A549 (cell line): ENCODE measurements around the gene TDRD3.

Source experiments
- BHLHE40 ChIP-seq: IDR thresholded peaks from 2 replicates; pipeline ENCODE4 v1.6.1; 2012; ENCODE audit warnings: low read depth, low read length, inconsistent platforms
- CHD2 ChIP-seq: fragments of 150-350 bp; IDR thresholded peaks from 2 replicates; pipeline ENCODE4 v1.6.1; 2014; ENCODE audit warnings: low read length; ENCODE audit not compliant: partially characterized antibody
- CTCF ChIP-seq: fragments of >200 bp; sonication (Bioruptor Twin); formaldehyde crosslinking; IDR thresholded peaks from 3 replicates; pipeline ENCODE4 v1.5.1; 2016
- HDAC2 ChIP-seq: fragments of 200-600 bp; sonication (generic); IDR thresholded peaks from 2 replicates; pipeline ENCODE4 v1.6.1; 2016
- JUN ChIP-seq, 2 experiments: fragments of >200 bp; sonication (Bioruptor Twin); formaldehyde crosslinking; IDR thresholded peaks; 2 replicates in 1 of 2; 3 replicates in 1 of 2; pipeline ENCODE4 v1.6.1; 2016 to 2017
- JUNB ChIP-seq: fragments of >200 bp; sonication (Bioruptor Twin); formaldehyde crosslinking; IDR thresholded peaks from 2 replicates; pipeline ENCODE4 v1.6.1; 2016
- NR3C1 ChIP-seq: fragments of >200 bp; sonication (Bioruptor Twin); formaldehyde crosslinking; IDR thresholded peaks from 3 replicates; pipeline ENCODE4 v1.6.1; 2017
- POLR2A ChIP-seq: IDR thresholded peaks from 2 replicates; pipeline ENCODE4 v1.6.1; 2012; ENCODE audit warnings: mild to moderate bottlenecking, low read length
- POLR2AphosphoS2 ChIP-seq: conservative IDR thresholded peaks from 2 replicates; pipeline ENCODE4 v1.6.1; 2012; ENCODE audit warnings: low read length, improper control_type of control experiment, inconsistent platforms
- RAD21 ChIP-seq, 2 experiments: fragments of >200 bp in 1 of 2; sonication (Bioruptor Twin) in 1 of 2; formaldehyde crosslinking in 1 of 2; IDR thresholded peaks in 1 of 2; conservative IDR thresholded peaks in 1 of 2; 2 replicates in 1 of 2; 3 replicates in 1 of 2; pipeline ENCODE4 v1.6.1; 2012 to 2018; ENCODE audit warnings: inconsistent platforms in 1 of 2
- RCOR1 ChIP-seq: fragments of 150-350 bp; IDR thresholded peaks from 2 replicates; pipeline ENCODE4 v1.6.1; 2014; ENCODE audit warnings: antibody characterized with exemption, low read length, low read depth
- REST ChIP-seq: fragments of 200-600 bp; sonication (generic); IDR thresholded peaks from 2 replicates; pipeline ENCODE4 v1.6.1; 2016; ENCODE audit warnings: antibody characterized with exemption, mild to moderate bottlenecking, moderate library complexity
- RFX5 ChIP-seq: fragments of 450-650 bp; IDR thresholded peaks from 2 replicates; pipeline ENCODE4 v1.7.1; 2014; ENCODE audit warnings: antibody characterized with exemption, mild to moderate bottlenecking, moderate library complexity
- SMC3 ChIP-seq: fragments of >200 bp; sonication (Bioruptor Twin); formaldehyde crosslinking; IDR thresholded peaks from 3 replicates; pipeline ENCODE4 v1.6.1; 2018; ENCODE audit warnings: inconsistent platforms

GRCh38 chr13:60347690-60348089, 49.3 kb upstream of the TDRD3 start:
- TF ChIP-seq POLR2A = no peak
- no peak for TF ChIP-seq NR3C1
- TF ChIP-seq HDAC2 = no peak
- no peak for TF ChIP-seq BHLHE40
- TF ChIP-seq CTCF = no peak
- no peak for TF ChIP-seq RAD21 (conservative IDR thresholded peaks at IDR 0.05 in 1 of 2, IDR thresholded peaks at IDR 0.05 in 1 of 2)
- TF ChIP-seq REST = no peak
- TF ChIP-seq CHD2 = no peak
- TF ChIP-seq JUN (IDR thresholded peaks at IDR 0.05) = no peak
- no peak for TF ChIP-seq POLR2AphosphoS2
- TF ChIP-seq JUNB = no peak
- no peak for TF ChIP-seq RCOR1
- TF ChIP-seq RFX5 = no peak
- TF ChIP-seq SMC3 = no peak
